ENCODE measurements around the gene HSPA8.

HSPA8 gene

GRCh38 chr11:123104697-123105096 lies 42.8 kb upstream of the HSPA8 start:
- TF ChIP-seq EGR1 (IDR thresholded peaks at IDR 0.05) (no peak), EP300 (IDR thresholded peaks at IDR 0.05; ENCODE audit: borderline replicate concordance) (no peak), CEBPB (IDR thresholded peaks at IDR 0.05) (no peak), FOXM1 (IDR thresholded peaks at IDR 0.05; ENCODE audit: borderline replicate concordance, low read depth) (no peak)

DNA sequence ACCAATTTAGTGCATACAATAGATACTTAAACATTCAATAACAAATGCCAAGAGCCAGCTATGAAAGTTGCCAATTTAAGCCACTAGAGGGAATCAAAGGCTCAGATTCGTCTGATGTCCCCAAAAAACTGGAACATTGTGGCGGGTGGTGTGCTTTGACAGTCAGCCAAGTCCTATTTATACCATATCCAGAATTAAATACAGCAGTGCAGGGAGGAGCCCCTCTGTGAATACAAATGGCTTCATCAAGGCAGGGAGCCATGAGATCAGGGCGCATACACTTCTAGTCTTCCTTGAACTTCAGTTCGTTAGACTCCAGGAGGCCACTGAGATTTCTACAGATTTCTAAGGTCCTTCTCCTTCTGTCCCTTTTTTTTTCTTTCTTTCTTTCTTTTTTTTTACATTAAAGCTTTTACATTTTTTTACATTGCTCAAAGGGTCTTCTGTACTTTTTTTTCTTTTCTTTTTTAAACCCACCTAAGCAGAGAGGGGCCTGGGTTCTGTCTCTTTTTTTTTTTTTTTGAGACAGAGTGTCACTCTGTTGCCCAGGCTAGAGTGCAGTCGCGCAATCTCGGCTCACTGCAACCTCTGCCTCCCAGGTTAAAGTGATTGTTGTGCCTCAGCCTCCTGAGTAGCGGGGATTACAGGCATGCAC lies 41.5 kb upstream of the HSPA8 start:
- TF ChIP-seq TAF1 (IDR thresholded peaks at IDR 0.05; ENCODE audit: low read depth) (no peak), RAD21 (IDR thresholded peaks at IDR 0.05; ENCODE audit: low read depth) (peak; percentile 70)

DNA sequence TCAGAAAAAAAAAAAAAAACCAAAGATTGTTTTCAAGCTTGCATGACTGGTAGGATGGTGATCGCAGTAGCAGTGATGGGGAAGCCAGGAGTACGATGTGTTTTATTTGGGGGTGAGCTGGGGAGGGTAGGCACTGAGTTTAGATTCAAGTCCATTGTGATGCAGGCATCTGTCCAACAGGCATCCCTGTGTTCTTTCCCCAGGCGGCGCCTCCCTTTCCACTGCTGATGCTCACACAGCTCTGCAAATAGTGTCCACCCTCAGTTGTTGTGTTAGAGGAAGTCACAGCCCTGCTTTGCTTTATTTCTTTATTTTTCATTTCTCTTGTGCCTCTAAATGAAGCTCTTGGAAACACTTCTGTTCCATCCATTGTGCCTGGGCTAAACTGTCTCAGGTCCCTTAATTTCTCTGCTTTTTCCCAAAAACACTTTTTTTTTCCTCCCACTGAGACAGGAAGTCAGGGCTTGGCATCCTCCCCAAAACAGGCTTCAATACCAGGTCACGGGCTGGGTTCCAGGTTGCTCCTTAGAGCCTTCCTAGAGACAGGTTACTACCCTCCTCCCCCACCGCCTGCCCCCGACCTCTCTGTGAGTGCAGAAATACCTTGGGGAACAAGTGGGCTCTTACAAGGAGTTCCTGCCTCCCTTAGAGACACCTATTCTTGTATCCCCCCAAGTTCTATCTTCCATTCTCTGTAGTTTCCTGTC lies 38.6 kb upstream of the HSPA8 start:
- TF ChIP-seq NFIC (IDR thresholded peaks at IDR 0.05) = no peak
- TF ChIP-seq, protein P1, sequence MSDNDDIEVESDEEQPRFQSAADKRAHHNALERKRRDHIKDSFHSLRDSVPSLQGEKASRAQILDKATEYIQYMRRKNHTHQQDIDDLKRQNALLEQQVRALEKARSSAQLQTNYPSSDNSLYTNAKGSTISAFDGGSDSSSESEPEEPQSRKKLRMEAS (IDR thresholded peaks at IDR 0.05) = no peak
- TF ChIP-seq TAF1 (IDR thresholded peaks at IDR 0.05; ENCODE audit: low read depth) = no peak
- TF ChIP-seq TCF12 (IDR thresholded peaks at IDR 0.05; ENCODE audit: low read depth) = no peak
- no peak for TF ChIP-seq FOXM1 (IDR thresholded peaks at IDR 0.05; ENCODE audit: borderline replicate concordance, low read depth)
- TF ChIP-seq, protein P2, sequence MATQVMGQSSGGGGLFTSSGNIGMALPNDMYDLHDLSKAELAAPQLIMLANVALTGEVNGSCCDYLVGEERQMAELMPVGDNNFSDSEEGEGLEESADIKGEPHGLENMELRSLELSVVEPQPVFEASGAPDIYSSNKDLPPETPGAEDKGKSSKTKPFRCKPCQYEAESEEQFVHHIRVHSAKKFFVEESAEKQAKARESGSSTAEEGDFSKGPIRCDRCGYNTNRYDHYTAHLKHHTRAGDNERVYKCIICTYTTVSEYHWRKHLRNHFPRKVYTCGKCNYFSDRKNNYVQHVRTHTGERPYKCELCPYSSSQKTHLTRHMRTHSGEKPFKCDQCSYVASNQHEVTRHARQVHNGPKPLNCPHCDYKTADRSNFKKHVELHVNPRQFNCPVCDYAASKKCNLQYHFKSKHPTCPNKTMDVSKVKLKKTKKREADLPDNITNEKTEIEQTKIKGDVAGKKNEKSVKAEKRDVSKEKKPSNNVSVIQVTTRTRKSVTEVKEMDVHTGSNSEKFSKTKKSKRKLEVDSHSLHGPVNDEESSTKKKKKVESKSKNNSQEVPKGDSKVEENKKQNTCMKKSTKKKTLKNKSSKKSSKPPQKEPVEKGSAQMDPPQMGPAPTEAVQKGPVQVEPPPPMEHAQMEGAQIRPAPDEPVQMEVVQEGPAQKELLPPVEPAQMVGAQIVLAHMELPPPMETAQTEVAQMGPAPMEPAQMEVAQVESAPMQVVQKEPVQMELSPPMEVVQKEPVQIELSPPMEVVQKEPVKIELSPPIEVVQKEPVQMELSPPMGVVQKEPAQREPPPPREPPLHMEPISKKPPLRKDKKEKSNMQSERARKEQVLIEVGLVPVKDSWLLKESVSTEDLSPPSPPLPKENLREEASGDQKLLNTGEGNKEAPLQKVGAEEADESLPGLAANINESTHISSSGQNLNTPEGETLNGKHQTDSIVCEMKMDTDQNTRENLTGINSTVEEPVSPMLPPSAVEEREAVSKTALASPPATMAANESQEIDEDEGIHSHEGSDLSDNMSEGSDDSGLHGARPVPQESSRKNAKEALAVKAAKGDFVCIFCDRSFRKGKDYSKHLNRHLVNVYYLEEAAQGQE (IDR thresholded peaks at IDR 0.05; ENCODE audit: low read depth) = no peak
- no peak for TF ChIP-seq CEBPB (IDR thresholded peaks at IDR 0.05)
- TF ChIP-seq CREB1 (IDR thresholded peaks at IDR 0.05; ENCODE audit: low read depth) = no peak
- TF ChIP-seq ZBTB7A (IDR thresholded peaks at IDR 0.05; ENCODE audit: low read depth) = no peak
- TF ChIP-seq EGR1 (IDR thresholded peaks at IDR 0.05) = no peak

GRCh38 chr11:123098990-123099389 lies 37.1 kb upstream of the HSPA8 start:
- no peak for TF ChIP-seq YY1 (IDR thresholded peaks at IDR 0.05; ENCODE audit: low read depth)
- TF ChIP-seq, protein P1 (IDR thresholded peaks at IDR 0.05) = no peak
- TF ChIP-seq FOXM1 (IDR thresholded peaks at IDR 0.05; ENCODE audit: borderline replicate concordance, low read depth) = no peak
- TF ChIP-seq TCF12 (IDR thresholded peaks at IDR 0.05; ENCODE audit: low read depth) = no peak
- TF ChIP-seq EGR1 (IDR thresholded peaks at IDR 0.05) = no peak
- no peak for TF ChIP-seq TAF1 (IDR thresholded peaks at IDR 0.05; ENCODE audit: low read depth)
- TF ChIP-seq CEBPB (IDR thresholded peaks at IDR 0.05) = no peak
- TF ChIP-seq NFIC (IDR thresholded peaks at IDR 0.05) = no peak
- no peak for TF ChIP-seq RAD21 (IDR thresholded peaks at IDR 0.05; ENCODE audit: low read depth)
- TF ChIP-seq, protein P3, sequence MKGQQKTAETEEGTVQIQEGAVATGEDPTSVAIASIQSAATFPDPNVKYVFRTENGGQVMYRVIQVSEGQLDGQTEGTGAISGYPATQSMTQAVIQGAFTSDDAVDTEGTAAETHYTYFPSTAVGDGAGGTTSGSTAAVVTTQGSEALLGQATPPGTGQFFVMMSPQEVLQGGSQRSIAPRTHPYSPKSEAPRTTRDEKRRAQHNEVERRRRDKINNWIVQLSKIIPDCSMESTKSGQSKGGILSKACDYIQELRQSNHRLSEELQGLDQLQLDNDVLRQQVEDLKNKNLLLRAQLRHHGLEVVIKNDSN (IDR thresholded peaks at IDR 0.05) = no peak
- TF ChIP-seq EP300 (IDR thresholded peaks at IDR 0.05; ENCODE audit: borderline replicate concordance) = no peak
- TF ChIP-seq, protein P2 (IDR thresholded peaks at IDR 0.05; ENCODE audit: low read depth) = no peak
- TF ChIP-seq CREB1 (IDR thresholded peaks at IDR 0.05; ENCODE audit: low read depth) = no peak
- TF ChIP-seq ZBTB7A (IDR thresholded peaks at IDR 0.05; ENCODE audit: low read depth) = no peak
- no peak for TF ChIP-seq TEAD4 (IDR thresholded peaks at IDR 0.05)

DNA sequence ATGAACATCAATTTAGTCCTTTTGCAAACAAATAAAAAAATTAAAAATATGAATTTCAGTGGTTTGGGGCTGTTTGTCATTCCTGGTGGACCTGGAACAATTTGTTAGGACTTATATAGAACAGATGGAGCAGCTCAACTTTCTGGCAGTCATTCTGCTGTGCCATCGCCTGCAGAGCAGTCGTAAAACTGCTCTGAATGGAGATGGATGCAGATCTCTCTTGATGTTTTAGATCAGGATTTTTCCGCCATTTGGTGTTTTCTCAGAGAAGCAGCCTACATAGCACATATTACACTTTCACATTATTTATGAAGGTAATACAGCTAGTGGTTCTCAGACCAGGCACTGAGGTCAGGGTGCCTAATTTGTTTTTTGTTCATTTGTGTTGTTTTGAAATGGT lies 31.8 kb upstream of the HSPA8 start:
- TF ChIP-seq NFIC (IDR thresholded peaks at IDR 0.05) (no peak), FOXM1 (IDR thresholded peaks at IDR 0.05; ENCODE audit: borderline replicate concordance, low read depth) (no peak), TAF1 (IDR thresholded peaks at IDR 0.05; ENCODE audit: low read depth) (no peak), EGR1 (IDR thresholded peaks at IDR 0.05) (no peak), RAD21 (IDR thresholded peaks at IDR 0.05; ENCODE audit: low read depth) (no peak)

DNA sequence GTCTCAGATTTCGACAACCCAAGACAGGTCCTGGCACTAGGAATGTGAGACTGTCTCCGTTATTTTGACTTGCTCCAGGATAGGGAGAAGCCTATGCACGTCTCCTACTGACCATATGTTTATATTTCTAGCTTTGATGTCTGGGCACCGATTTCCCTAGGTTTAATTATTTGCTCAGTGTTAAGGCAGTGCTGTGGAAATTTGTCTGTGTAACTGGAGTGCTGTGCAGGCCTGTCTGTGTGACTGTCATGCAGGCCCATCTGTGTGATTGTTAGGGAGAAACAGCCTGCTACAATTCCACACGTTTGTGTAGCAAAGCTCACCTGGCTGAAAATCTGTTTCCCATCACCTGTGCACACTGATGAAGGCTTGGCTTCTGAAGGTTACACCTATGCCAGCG lies 29.6 kb upstream of the HSPA8 start:
- no peak for TF ChIP-seq FOXM1 (IDR thresholded peaks at IDR 0.05; ENCODE audit: borderline replicate concordance, low read depth)
- no peak for TF ChIP-seq CEBPB (IDR thresholded peaks at IDR 0.05)
- TF ChIP-seq EP300 (IDR thresholded peaks at IDR 0.05; ENCODE audit: borderline replicate concordance) = no peak
- no peak for TF ChIP-seq TAF1 (IDR thresholded peaks at IDR 0.05; ENCODE audit: low read depth)
- no peak for TF ChIP-seq EGR1 (IDR thresholded peaks at IDR 0.05)
- TF ChIP-seq, protein P3 (IDR thresholded peaks at IDR 0.05) = no peak
- no peak for TF ChIP-seq RAD21 (IDR thresholded peaks at IDR 0.05; ENCODE audit: low read depth)
- TF ChIP-seq, protein P1 (IDR thresholded peaks at IDR 0.05) = no peak
- no peak for TF ChIP-seq YY1 (IDR thresholded peaks at IDR 0.05; ENCODE audit: low read depth)
- TF ChIP-seq, protein P2 (IDR thresholded peaks at IDR 0.05; ENCODE audit: low read depth) = no peak
- TF ChIP-seq TCF12 (IDR thresholded peaks at IDR 0.05; ENCODE audit: low read depth) = no peak
- no peak for TF ChIP-seq NFIC (IDR thresholded peaks at IDR 0.05)
- TF ChIP-seq CREB1 (IDR thresholded peaks at IDR 0.05; ENCODE audit: low read depth) = no peak
- no peak for TF ChIP-seq ZBTB7A (IDR thresholded peaks at IDR 0.05; ENCODE audit: low read depth)
- no peak for TF ChIP-seq TEAD4 (IDR thresholded peaks at IDR 0.05)

Measured in Ishikawa (cell line).